NB4 (cell line): ENCODE measurements around the gene PDIA4.

ENCODE experiments used
- CTCF ChIP-seq: IDR thresholded peaks from one replicate; pipeline ENCODE4 v1.5.1; 2012; ENCODE audit warnings: low read depth, low read length
- MYC ChIP-seq: IDR thresholded peaks from 2 replicates; pipeline ENCODE4 v1.6.1; 2011; ENCODE audit warnings: low read depth, low read length
- POLR2A ChIP-seq: IDR thresholded peaks from 2 replicates; pipeline ENCODE4 v1.6.1; 2011; ENCODE audit warnings: mild to moderate bottlenecking; ENCODE audit not compliant: insufficient read length; ENCODE audit errors: extremely low read depth
- TF ChIP-seq, protein P1 (sequence below): IDR thresholded peaks from 2 replicates; pipeline ENCODE4 v1.6.1; 2011; ENCODE audit warnings: low read depth, low read length

GRCh38 chr7:148994576-148994975 lies 33.7 kb downstream of the PDIA4 start:
- TF ChIP-seq, protein P1, sequence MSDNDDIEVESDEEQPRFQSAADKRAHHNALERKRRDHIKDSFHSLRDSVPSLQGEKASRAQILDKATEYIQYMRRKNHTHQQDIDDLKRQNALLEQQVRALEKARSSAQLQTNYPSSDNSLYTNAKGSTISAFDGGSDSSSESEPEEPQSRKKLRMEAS: no peak
- TF ChIP-seq CTCF (no peak), POLR2A (no peak), MYC (no peak)
